Prostate gland (tissue), 2 donors: ENCODE data around the gene RSPRY1.

Experiments
- POLR2A ChIP-seq: fragments of 450-650 bp; IDR thresholded peaks from one replicate; pipeline ENCODE4 v1.6.1; 2016; ENCODE audit warnings: antibody characterized with exemption, mild to moderate bottlenecking
- POLR2AphosphoS5 ChIP-seq: sonication (generic); formaldehyde crosslinking; IDR thresholded peaks from one replicate; pipeline ENCODE4 v1.6.1; 2017; ENCODE audit warnings: antibody characterized with exemption
- TF ChIP-seq, protein P1 (sequence below), 4 experiments: fragments of 200-600 bp in 2 of 4; fragments of 450-650 bp in 2 of 4; sonication (generic) in 2 of 4; IDR thresholded peaks; 1 replicate in 3 of 4; 2 replicates in 1 of 4; pipeline ENCODE4 v1.5.1; 2016 to 2019; ENCODE audit warnings: antibody characterized with exemption in 4 of 4, mild to moderate bottlenecking in 2 of 4, moderate library complexity in 2 of 4

DNA sequence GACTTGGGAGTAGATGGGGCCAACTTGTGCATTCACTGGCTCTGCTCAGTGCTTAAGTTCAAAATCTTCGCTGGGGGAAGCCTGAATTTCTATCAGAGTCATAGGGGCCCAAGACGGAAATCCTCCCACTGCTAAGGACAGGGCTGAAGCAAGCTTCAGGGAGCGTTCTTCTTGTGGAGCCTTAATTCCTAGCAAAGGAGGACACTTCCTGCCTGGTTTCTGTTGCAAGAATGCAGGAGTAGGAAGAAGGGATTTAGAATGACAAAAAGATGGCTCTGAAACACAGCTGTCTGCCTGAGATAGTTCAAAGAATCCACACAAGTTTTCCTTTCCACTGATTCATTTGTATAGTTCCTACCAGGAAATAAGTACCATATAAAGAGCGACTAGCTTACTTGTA is 26.7 kb upstream of the RSPRY1 start:
- TF ChIP-seq, protein P1, sequence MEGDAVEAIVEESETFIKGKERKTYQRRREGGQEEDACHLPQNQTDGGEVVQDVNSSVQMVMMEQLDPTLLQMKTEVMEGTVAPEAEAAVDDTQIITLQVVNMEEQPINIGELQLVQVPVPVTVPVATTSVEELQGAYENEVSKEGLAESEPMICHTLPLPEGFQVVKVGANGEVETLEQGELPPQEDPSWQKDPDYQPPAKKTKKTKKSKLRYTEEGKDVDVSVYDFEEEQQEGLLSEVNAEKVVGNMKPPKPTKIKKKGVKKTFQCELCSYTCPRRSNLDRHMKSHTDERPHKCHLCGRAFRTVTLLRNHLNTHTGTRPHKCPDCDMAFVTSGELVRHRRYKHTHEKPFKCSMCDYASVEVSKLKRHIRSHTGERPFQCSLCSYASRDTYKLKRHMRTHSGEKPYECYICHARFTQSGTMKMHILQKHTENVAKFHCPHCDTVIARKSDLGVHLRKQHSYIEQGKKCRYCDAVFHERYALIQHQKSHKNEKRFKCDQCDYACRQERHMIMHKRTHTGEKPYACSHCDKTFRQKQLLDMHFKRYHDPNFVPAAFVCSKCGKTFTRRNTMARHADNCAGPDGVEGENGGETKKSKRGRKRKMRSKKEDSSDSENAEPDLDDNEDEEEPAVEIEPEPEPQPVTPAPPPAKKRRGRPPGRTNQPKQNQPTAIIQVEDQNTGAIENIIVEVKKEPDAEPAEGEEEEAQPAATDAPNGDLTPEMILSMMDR (IDR thresholded peaks at IDR 0.05): no peak
- TF ChIP-seq POLR2AphosphoS5 (no peak), POLR2A (no peak)
